HCT116 (cell line): Measurements from ENCODE around the gene DCAF4. TPM values are rescaled to one million over a fixed set of nuclear protein-coding genes. Genes with fewer than 3 reads are reported as not detected.

Experiments used
- ATAC-seq: fragments of 200-7000 bp; cut with Tn5 transposase; 2 replicates; pipeline ENCODE4 v1.9.1; 2020; ENCODE audit warnings: mild to moderate bottlenecking, moderate library complexity
- BruUV-seq: library from RNA; stranded (reverse); fragments of 400-500 nt; replicated peaks from 2 replicates; lab custom pipeline; 2021; lab: Mats Ljungman, UMichigan
- CTCF ChIA-PET: fragments of 300-600 bp; sonication (Branson Sonifier 250); formaldehyde crosslinking; loops from one replicate; lab custom pipeline; 2021; ENCODE audit warnings: antibody characterized with exemption; lab: Charles Lee
- POLR2A ChIA-PET: fragments of 300-600, 350-600 bp; sonication (Branson Sonifier 250); formaldehyde crosslinking; loops from one replicate; lab custom pipeline; 2021; ENCODE audit warnings: antibody characterized with exemption; lab: Charles Lee
- RAD21 ChIA-PET, 2 experiments: fragments of 300-600 bp; sonication (Branson Sonifier 250); formaldehyde crosslinking; loops; one replicate each; lab custom pipeline; 2023; ENCODE audit warnings: low total read pairs in 2 of 2; ENCODE audit not compliant: uncharacterized antibody in 2 of 2, unreplicated experiment in 2 of 2, low non-redundant PET in 1 of 2; lab: Charles Lee
- DNase-seq: peaks from one replicate; pipeline ENCODE4 v3.0.0-alpha.2; 2010; ENCODE audit warnings: low read depth, low spot score
- H2AFZ ChIP-seq: fragments of 200-600 bp; shearing (Covaris generic), sonication (generic); 2 replicates; pipeline ENCODE4 v1.6.1; 2017; ENCODE audit warnings: low read depth, mixed run types, mixed read lengths, antibody characterized with exemption, low read length; ENCODE audit not compliant: poor library complexity, severe bottlenecking
- H3K27ac ChIP-seq: 2 replicates; pipeline ENCODE4 v1.5.1; 2012; ENCODE audit warnings: low read depth, low read length
- H3K27me3 ChIP-seq: fragments of 200-600 bp; sonication (generic); 2 replicates; pipeline ENCODE4 v1.6.1; 2016; ENCODE audit warnings: mixed run types, low read length, mixed read lengths; ENCODE audit not compliant: insufficient read depth
- H3K36me3 ChIP-seq, 2 experiments: fragments of 200-500 bp in 1 of 2; fragments of 200-600 bp in 1 of 2; sonication (Bioruptor generic) in 1 of 2; sonication (generic) in 1 of 2; 2 replicates each; pipeline versions ENCODE4 v1.5.1 to v1.6.1; 2014 to 2016; ENCODE audit warnings: low read length in 2 of 2, inconsistent platforms in 1 of 2, mixed read lengths in 1 of 2, mixed run types in 1 of 2; ENCODE audit not compliant: insufficient read depth in 2 of 2, control insufficient read depth in 1 of 2
- H3K4me1 ChIP-seq, 2 experiments: fragments of 200-600 bp in 1 of 2; sonication (generic) in 1 of 2; 2 replicates each; pipeline versions ENCODE4 v1.5.1 to v1.6.1; 2012 to 2017; ENCODE audit warnings: low read length in 2 of 2, inconsistent platforms in 1 of 2, mild to moderate bottlenecking in 1 of 2, mixed read lengths in 1 of 2, mixed run types in 1 of 2, moderate library complexity in 1 of 2; ENCODE audit not compliant: insufficient read depth in 2 of 2, control insufficient read depth in 1 of 2
- H3K4me2 ChIP-seq: fragments of 200-600 bp; sonication (generic); 2 replicates; pipeline ENCODE4 v1.6.1; 2017; ENCODE audit warnings: mixed run types, low read length, mixed read lengths
- H3K4me3 ChIP-seq, 2 experiments: fragments of 200-600 bp in 1 of 2; sonication (generic) in 1 of 2; replicated peaks in 1 of 2; 2 replicates each; pipeline ENCODE4 v1.5.1; 2011 to 2016; ENCODE audit warnings: low read length in 2 of 2, control low read depth in 1 of 2, low read depth in 1 of 2, mild to moderate bottlenecking in 1 of 2, mixed read lengths in 1 of 2, mixed run types in 1 of 2
- H3K79me2 ChIP-seq: fragments of 200-600 bp; sonication (generic); 2 replicates; pipeline ENCODE4 v1.6.1; 2017; ENCODE audit warnings: mild to moderate bottlenecking, mixed run types, low read length, moderate library complexity, mixed read lengths; ENCODE audit not compliant: insufficient read depth
- H3K9ac ChIP-seq: fragments of 200-600 bp; sonication (generic); 2 replicates; pipeline ENCODE4 v1.6.1; 2016; ENCODE audit warnings: low read length, mixed read lengths
- H3K9me2 ChIP-seq: fragments of 200-600 bp; sonication (generic), shearing (Covaris generic); 2 replicates; pipeline ENCODE4 v1.6.1; 2017; ENCODE audit warnings: mixed run types, mild to moderate bottlenecking, moderate library complexity; ENCODE audit not compliant: insufficient read depth
- H3K9me3 ChIP-seq, 2 experiments: fragments of 200-500 bp in 1 of 2; fragments of 200-600 bp in 1 of 2; sonication (Bioruptor generic) in 1 of 2; sonication (generic) in 1 of 2; 2 replicates each; pipeline ENCODE4 v1.6.1; 2014 to 2017; ENCODE audit warnings: low read length in 2 of 2, mixed read lengths in 2 of 2, inconsistent platforms in 1 of 2, low read depth in 1 of 2, mild to moderate bottlenecking in 1 of 2, mixed run types in 1 of 2, moderate library complexity in 1 of 2; ENCODE audit not compliant: control insufficient read depth in 1 of 2, insufficient read depth in 1 of 2
- H4K20me1 ChIP-seq: fragments of 200-600 bp; sonication (generic), shearing (Covaris generic); 2 replicates; pipeline ENCODE4 v1.6.1; 2017; ENCODE audit warnings: mixed run types, mild to moderate bottlenecking, moderate library complexity; ENCODE audit not compliant: insufficient read depth
- ATF3 ChIP-seq: IDR thresholded peaks from 2 replicates; pipeline ENCODE4 v1.6.1; 2012
- CBX3 ChIP-seq: IDR thresholded peaks from 2 replicates; pipeline ENCODE4 v1.6.1; 2012; ENCODE audit warnings: low read depth
- EGR1 ChIP-seq: IDR thresholded peaks from 2 replicates; pipeline ENCODE4 v1.6.1; 2012; ENCODE audit warnings: low read depth
- ELF1 ChIP-seq: IDR thresholded peaks from 2 replicates; pipeline ENCODE4 v1.6.1; 2012; ENCODE audit warnings: low read depth, borderline replicate concordance
- EZH2 ChIP-seq: fragments of 200-600 bp; sonication (generic); IDR thresholded peaks from 2 replicates; pipeline ENCODE4 v1.6.1; 2017; ENCODE audit warnings: antibody characterized with exemption, mixed run types
- EZH2phosphoT487 ChIP-seq: fragments of 200-600 bp; IDR thresholded peaks from 2 replicates; pipeline ENCODE4 v1.6.1; 2018; ENCODE audit warnings: antibody characterized with exemption, borderline replicate concordance
- MAX ChIP-seq: IDR thresholded peaks from 2 replicates; pipeline ENCODE4 v1.6.1; 2012
- POLR2A ChIP-seq: IDR thresholded peaks from 2 replicates; pipeline ENCODE4 v1.7.0; 2011; ENCODE audit warnings: borderline replicate concordance; ENCODE audit not compliant: insufficient read depth, insufficient read length; ENCODE audit errors: extremely low read depth
- POLR2AphosphoS5 ChIP-seq: IDR thresholded peaks from 2 replicates; pipeline ENCODE4 v1.6.1; 2011; ENCODE audit warnings: mild to moderate bottlenecking, low read depth, low read length, moderate library complexity
- RAD21 ChIP-seq: IDR thresholded peaks from 2 replicates; pipeline ENCODE4 v1.6.1; 2012; ENCODE audit warnings: low read depth, mild to moderate bottlenecking
- SIN3A ChIP-seq: IDR thresholded peaks from 2 replicates; pipeline ENCODE4 v1.6.1; 2012; ENCODE audit warnings: low read depth
- SP1 ChIP-seq: IDR thresholded peaks from 2 replicates; pipeline ENCODE4 v1.6.1; 2012; ENCODE audit warnings: low read depth
- SRF ChIP-seq: IDR thresholded peaks from 2 replicates; pipeline ENCODE4 v1.6.1; 2012; ENCODE audit warnings: low read depth
- TCF7L2 ChIP-seq: IDR thresholded peaks from 2 replicates; pipeline ENCODE4 v1.7.0; 2011; ENCODE audit warnings: borderline replicate concordance, inconsistent platforms; ENCODE audit not compliant: insufficient read depth, insufficient read length; ENCODE audit errors: extremely low read depth
- intact Hi-C: fragments of 100-400 bp; cut with micrococcal nuclease; formaldehyde crosslinking; loops from 2 replicates; pipeline ENCODE4 v1.10.0; 2022
- total RNA-seq: library from RNA; stranded (reverse); gene quantifications from one replicate; pipeline ENCODE4 v1.2.1, GENCODE V29; 2021; ENCODE audit not compliant: unreplicated experiment
- TF ChIP-seq, protein P1 (sequence below): IDR thresholded peaks from 2 replicates; pipeline ENCODE4 v1.6.1; 2012; ENCODE audit warnings: low read depth

DCAF4 gene
- total RNA-seq, 1 experiment from 2014 or later, result 19.3 TPM

DNA sequence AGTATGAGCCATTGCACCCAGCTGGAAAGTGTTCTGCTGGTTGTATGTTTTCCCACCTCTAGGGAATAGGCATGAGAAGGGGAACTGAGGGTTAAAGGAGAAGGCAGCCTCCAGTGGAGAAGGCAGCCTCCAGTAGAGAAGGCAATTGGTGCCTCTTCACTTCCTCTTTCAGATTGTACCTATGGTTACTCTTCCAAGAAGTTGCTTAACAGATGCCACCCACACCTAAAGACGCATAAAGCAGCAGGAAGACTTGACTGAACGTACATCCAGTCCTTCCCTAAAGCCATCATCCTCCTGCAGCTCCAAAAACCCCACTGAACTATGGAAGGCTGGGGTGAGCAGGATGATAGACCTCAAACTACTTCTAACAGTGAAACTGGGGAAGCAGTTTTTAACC, 45.4 kb upstream of the DCAF4 start:
- TF ChIP-seq ELF1, result no peak
- no peak for TF ChIP-seq POLR2A
- TF ChIP-seq MAX, result no peak
- TF ChIP-seq RAD21, result no peak
- no peak for TF ChIP-seq POLR2AphosphoS5
- no peak for TF ChIP-seq SRF
- no peak for TF ChIP-seq SIN3A
- TF ChIP-seq EZH2, result no peak
- TF ChIP-seq SP1, result no peak
- no peak for TF ChIP-seq ATF3
- TF ChIP-seq, protein P1, sequence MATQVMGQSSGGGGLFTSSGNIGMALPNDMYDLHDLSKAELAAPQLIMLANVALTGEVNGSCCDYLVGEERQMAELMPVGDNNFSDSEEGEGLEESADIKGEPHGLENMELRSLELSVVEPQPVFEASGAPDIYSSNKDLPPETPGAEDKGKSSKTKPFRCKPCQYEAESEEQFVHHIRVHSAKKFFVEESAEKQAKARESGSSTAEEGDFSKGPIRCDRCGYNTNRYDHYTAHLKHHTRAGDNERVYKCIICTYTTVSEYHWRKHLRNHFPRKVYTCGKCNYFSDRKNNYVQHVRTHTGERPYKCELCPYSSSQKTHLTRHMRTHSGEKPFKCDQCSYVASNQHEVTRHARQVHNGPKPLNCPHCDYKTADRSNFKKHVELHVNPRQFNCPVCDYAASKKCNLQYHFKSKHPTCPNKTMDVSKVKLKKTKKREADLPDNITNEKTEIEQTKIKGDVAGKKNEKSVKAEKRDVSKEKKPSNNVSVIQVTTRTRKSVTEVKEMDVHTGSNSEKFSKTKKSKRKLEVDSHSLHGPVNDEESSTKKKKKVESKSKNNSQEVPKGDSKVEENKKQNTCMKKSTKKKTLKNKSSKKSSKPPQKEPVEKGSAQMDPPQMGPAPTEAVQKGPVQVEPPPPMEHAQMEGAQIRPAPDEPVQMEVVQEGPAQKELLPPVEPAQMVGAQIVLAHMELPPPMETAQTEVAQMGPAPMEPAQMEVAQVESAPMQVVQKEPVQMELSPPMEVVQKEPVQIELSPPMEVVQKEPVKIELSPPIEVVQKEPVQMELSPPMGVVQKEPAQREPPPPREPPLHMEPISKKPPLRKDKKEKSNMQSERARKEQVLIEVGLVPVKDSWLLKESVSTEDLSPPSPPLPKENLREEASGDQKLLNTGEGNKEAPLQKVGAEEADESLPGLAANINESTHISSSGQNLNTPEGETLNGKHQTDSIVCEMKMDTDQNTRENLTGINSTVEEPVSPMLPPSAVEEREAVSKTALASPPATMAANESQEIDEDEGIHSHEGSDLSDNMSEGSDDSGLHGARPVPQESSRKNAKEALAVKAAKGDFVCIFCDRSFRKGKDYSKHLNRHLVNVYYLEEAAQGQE, result no peak
- TF ChIP-seq TCF7L2, result no peak
- no peak for TF ChIP-seq EGR1
- TF ChIP-seq EZH2phosphoT487, result no peak
- no peak for TF ChIP-seq CBX3
- no TSS peak for BruUV-seq
- Histone ChIP-seq H3K4me2 (no peak overlapping the region), H3K4me3 (no peak overlapping the region), H3K9me3 (no peaks in the 10 kb centered on the region), H3K4me1 (no peaks in the 10 kb centered on the region), H3K27me3 (peaks cover 6% of the 10 kb centered on the region; the same call in 1 of the 2 replicates), H3K9ac (no peak overlapping the region), H3K9me2 (no peaks in the 10 kb centered on the region), H2AFZ (no peak overlapping the region), H3K27ac (no peak overlapping the region), H3K79me2 (no peaks in the 10 kb centered on the region), H4K20me1 (no peaks in the 10 kb centered on the region), H3K36me3 (no peaks in the 10 kb centered on the region)
- ATAC-seq (no peak), DNase-seq (no peak)
- CTCF ChIA-PET, result no interaction called here
- POLR2A ChIA-PET, result no interaction called here
- RAD21 ChIA-PET, result no interaction called here
- intact Hi-C loops, result no loop called here
